DMS53 treated with DMSO at 0.1 percent for 48 hours (cell line): ENCODE results near the gene LRRC25.

Source experiments
- DNase-seq: peaks from one replicate; lab custom pipeline; 2025; ENCODE audit not compliant: unreplicated experiment; lab: John Stamatoyannopoulos, UW

LRRC25 gene

GRCh38 chr19:18435842-18436670 lies 38.6 kb upstream of the LRRC25 start:
- DNase-seq, result no peak

DNA sequence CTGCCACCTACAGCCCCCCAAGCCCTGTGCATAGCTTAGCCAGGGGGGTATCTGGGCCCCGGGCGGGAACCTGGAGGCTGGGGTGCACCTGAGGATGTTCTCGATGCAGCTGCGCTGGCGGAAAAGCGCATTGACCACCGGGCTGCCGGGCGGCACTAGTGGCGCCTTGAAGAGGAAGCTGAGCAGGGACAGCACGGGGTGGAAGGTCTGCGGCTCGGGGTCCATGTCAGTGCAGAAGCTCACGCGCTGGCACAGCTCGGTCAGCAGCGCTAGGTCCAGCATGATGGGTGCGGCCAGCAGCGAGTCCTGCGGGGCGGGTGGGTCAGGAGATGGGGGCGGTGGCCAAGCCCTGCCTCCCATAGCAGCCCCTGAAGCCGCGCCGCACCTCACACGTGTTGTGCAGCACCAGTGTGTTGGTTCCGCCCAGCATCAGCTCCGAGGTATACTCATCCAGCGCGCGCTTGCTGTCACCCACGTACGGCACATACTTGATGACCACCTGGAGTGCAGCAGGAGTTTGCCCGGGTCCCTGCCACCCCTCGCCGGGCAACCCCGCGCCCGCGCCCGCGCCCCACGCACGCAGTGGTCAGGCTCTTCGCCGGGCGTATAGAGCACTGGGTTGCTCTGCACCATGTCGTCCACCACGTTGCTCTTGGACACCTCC lies 37.9 kb upstream of the LRRC25 start:
- DNase-seq, result no peak

- no peak for DNase-seq
Measured at GRCh38 chr19:18434411-18435175, 37.2 kb upstream of the LRRC25 start.

GRCh38 chr19:18433735-18434398 lies 36.4 kb upstream of the LRRC25 start:
- no peak for DNase-seq

- no peak for DNase-seq
Measured at GRCh38 chr19:18433015-18433691, 35.7 kb upstream of the LRRC25 start.

DNA sequence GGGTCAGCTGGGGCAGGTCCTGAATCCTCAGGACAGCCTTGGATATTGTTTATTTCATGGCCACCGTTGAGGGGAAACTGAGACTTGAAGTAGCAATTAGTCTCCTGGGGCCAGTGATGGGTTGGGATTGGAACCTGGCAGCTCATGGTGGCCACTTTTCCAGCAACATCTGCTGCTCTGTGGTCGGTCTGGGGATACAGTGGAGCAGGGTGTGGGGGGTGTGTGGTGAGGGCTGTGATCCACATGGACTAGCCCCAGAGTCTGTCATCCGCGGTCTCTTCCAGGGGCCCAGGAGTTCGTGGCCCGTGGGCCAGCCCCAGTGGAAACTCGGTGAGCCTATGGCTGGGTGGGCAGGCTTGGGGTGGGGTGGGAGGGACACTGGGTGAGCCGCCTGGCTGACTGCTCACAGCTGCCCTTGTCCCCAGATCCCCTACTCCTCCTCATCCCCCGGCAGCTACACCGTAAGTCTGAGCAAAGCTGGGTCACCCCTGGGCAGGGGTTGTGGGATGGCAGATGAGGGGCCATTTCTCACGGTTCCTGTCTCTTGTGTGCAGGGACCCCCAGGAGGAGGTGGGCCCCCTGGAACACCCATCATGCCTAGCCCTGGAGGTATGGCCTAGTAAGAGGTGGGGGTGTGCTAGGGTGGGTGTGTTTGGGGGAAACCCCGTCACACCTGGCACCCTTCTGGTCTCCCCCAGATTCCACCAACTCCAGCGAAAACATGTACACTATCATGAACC lies 35.0 kb upstream of the LRRC25 start:
- DNase-seq, result no peak

DNA sequence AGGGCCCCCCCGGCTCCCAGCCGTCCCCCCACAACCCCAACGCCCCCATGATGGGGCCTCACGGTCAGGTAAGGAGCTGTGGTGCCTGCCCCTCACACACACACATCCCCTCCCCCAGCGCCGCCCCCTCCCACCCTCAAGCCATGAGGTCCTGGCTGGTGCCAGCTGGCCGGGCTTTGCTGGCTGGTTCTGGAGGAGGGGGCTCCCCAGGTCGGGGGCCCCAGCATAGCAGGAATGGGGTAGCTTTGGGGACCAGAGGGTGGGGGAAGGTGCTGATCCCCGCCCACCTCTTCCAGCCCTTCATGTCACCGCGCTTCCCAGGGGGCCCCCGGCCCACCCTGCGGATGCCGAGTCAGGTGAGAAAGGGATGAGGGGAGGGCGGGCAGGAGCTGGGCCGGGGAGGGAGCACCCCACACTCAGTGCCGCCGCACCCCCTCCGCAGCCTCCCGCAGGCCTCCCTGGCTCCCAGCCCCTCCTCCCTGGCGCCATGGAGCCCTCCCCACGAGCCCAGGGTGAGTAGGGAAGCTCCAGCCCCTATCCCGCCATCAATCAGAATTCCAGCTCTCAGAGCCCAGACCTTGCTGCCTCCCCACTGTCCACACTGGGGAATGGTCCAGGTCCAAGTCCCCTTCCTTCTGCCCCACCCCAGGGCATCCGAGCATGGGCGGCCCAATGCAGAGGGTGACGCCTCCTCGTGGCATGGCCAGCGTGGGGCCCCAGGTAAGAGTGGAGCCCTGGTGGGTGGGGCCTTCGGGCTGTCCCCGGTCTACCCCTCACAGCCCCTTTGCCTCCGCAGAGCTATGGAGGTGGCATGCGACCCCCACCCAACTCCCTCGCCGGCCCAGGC lies 34.2 kb upstream of the LRRC25 start:
- no peak for DNase-seq

DNA sequence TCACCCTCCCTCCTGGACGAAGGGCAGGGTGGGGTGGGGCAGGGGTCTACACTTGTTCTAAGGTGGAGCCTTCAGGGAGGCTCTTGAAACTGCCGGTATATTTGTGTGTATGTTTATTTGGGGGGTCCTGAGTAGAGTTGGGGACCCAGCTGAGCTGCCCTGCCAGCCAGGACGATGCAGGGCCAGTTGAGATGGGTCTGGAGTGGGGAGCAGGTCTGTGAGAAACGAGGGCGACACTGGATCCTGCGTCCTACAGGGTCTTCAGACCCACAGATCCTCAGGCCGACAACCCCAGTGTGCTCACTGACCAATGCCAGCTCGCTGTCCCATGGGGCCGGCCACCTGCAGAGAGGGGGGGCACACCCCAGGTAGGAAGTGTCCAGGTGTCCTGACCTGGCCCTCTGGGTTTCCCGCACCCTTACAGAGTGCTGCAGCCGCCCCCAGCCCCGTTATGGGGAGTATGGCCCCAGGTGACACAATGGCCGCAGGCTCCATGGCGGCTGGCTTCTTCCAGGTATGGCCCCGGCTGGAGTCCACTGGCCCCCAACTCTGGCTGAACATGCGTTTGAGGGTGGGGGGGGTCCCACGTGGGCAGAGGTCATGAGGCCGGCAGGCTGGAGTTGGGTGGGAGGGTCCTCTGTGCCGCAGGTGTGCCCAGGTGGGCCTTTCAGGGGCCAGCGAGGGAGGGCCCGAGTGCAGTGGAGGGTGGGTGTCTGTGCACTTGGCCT lies 33.2 kb upstream of the LRRC25 start:
- DNase-seq, result no peak

DNA sequence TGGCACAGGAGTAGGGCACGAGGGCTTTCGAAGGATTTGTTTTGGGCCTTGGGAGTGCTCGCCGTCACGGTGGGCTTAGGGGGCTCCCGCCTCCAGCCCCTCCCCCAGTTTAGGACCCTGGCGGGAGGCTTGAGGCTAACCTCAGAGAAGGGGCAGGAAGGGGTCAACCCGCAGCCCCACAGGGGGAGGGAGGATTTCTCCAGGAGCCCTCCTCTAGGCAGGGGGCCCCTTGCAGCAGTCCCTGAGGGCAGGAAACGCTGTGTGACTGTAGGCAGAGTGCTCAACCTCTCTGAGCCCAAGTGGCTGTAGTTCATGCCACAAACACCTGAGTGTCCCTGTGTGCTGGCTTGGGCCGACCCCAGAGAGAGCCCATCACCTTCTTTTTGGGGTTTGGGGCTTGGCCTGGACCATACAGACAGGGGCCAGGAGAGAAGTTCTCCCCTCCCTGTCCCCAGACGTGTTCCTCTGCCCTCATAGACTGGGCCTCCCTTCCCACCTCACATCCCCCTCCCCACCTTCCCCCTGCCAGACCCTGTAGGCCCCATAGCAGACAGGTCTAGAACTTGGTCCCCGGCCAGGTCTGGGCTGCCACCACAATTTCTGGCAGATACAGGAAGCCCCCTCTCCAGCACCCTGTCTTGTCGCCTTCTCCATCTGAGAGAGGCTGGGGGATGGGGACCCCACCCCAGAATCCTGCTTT lies 32.4 kb upstream of the LRRC25 start:
- no peak for DNase-seq

GRCh38 chr19:18428787-18429674 lies 31.6 kb upstream of the LRRC25 start:
- DNase-seq, result peak; percentile 51

DNA sequence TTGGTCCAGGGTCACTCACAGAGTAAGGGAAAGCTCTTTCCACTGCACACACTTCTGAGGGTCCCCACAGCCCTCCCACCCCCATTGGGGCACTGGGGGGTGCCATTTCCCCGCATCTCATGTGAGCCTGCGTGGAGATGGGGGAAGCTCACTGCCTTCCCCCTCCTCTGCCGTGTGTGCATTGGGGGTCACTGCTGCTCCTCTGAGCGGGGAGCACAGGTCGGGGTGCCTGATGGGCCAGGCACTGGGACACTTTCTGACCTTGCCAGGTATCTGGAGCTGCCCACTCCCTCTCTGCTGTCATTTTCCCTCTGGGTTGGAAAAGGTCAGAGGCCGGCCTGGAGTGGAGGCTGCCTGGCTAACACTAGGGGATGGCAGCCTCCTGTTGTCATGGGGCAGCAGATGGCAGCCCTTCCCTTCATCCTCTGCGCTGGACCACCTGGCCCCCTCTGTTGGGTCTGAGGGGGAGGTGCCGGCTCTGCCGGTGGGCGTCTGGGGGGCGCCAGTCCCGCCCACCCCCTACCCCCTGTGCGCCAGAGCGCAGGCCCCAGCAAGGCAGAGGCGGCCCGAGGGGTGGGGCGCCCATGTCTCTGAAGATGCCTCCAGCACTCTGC lies 30.9 kb upstream of the LRRC25 start:
- no peak for DNase-seq

- no peak for DNase-seq
Measured at GRCh38 chr19:18427743-18428113, 30.3 kb upstream of the LRRC25 start.

GRCh38 chr19:18427080-18427742 lies 29.8 kb upstream of the LRRC25 start:
- DNase-seq, result no peak

DNA sequence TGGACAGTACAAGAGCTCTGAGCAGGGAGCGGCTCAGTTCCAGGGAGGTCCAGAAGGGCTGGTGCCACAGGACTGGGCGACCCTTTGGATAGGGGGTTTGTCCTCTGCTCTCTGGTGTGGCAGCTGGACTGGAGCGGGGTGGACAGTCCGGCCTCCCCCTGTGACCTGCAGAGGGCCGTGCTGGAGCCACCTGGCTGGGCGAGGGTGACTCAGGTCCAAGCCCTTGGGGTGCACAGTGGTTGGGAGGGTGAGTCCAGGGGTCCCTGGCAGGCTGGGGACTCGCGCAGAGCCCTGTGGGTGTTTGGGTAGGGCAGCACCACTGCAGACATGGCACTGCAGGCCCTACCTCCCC lies 29.0 kb upstream of the LRRC25 start:
- no peak for DNase-seq

GRCh38 chr19:18425515-18426415 lies 28.3 kb upstream of the LRRC25 start:
- DNase-seq, result no peak
